Measurements from ENCODE around the gene SPATA32.
A peak's percentile ranks its signal among the peaks of the same experiment; 100 is the strongest.

Gene SPATA32

DNA sequence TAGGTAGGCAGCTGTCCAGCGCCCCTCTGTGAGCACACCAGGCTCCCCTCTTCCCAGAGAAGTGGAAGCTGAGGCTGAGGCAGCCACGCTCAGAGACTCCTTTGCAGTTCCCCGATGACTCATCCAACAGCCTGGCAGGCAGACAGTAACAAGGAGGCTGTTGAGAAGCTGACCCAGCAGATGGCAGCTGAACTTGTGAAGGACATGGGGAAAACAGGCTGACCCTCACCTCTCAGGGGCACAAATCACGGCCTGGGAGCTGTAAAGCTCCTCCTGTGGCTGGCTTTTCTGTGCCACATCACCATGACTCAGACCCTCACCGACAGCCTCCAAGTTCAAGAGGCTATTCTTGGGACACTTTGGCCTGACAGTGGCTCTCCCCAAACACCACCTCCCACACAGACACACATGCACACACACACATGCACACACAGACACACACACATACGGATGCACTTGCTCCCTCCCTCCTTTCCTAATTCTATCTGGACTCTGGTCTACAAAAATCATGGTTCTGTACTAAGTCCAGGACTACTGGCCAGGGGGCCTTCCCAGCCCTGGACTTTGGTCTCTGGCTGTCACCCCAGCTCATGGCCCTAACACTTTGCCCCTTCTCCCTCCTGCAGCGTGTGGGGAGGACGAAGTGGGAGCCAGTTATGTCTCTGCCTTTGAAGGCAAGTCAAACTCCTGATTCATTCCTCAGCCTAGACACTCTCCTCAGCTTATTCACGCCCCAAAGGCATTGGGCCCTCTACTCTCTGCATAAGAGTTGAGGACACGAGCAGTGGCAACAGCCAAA, 31.7 kb upstream of the SPATA32 start (continued):
- TF ChIP-seq, protein P1, sequence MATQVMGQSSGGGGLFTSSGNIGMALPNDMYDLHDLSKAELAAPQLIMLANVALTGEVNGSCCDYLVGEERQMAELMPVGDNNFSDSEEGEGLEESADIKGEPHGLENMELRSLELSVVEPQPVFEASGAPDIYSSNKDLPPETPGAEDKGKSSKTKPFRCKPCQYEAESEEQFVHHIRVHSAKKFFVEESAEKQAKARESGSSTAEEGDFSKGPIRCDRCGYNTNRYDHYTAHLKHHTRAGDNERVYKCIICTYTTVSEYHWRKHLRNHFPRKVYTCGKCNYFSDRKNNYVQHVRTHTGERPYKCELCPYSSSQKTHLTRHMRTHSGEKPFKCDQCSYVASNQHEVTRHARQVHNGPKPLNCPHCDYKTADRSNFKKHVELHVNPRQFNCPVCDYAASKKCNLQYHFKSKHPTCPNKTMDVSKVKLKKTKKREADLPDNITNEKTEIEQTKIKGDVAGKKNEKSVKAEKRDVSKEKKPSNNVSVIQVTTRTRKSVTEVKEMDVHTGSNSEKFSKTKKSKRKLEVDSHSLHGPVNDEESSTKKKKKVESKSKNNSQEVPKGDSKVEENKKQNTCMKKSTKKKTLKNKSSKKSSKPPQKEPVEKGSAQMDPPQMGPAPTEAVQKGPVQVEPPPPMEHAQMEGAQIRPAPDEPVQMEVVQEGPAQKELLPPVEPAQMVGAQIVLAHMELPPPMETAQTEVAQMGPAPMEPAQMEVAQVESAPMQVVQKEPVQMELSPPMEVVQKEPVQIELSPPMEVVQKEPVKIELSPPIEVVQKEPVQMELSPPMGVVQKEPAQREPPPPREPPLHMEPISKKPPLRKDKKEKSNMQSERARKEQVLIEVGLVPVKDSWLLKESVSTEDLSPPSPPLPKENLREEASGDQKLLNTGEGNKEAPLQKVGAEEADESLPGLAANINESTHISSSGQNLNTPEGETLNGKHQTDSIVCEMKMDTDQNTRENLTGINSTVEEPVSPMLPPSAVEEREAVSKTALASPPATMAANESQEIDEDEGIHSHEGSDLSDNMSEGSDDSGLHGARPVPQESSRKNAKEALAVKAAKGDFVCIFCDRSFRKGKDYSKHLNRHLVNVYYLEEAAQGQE (tag by site-specific recombination; IDR thresholded peaks at IDR 0.05): peak; percentile 90
- TF ChIP-seq ZFHX2 (tag by site-specific recombination; conservative IDR thresholded peaks at IDR 0.05) (peak; percentile 96), ZFP3 (tag by site-specific recombination; IDR thresholded peaks at IDR 0.05; ENCODE audit: low read depth) (no peak), ZNF146 (tag by site-specific recombination; IDR thresholded peaks at IDR 0.05) (no peak), ZNF843 (tag by site-specific recombination; IDR thresholded peaks at IDR 0.05) (no peak), ZNF335 (tag by site-specific recombination; conservative IDR thresholded peaks at IDR 0.05) (no peak), SETDB1 (IDR thresholded peaks at IDR 0.05; ENCODE audit: insufficient read length, low read length) (no peak), ZNF366 (tag by site-specific recombination; conservative IDR thresholded peaks at IDR 0.05) (peak; percentile 27; the same call in 1 of the 2 replicates), ZNF354C (tag by site-specific recombination; IDR thresholded peaks at IDR 0.05; ENCODE audit: borderline replicate concordance, low read depth) (no peak), ZNF837 (tag by site-specific recombination; IDR thresholded peaks at IDR 0.05) (no peak), ZNF585B (tag by site-specific recombination; IDR thresholded peaks at IDR 0.05) (no peak), GLIS1 (tag by site-specific recombination; IDR thresholded peaks at IDR 0.05) (0 out of 2 replicates have a peak, but pooled peaks have one; percentile 12), ZBTB20 (tag by site-specific recombination; IDR thresholded peaks at IDR 0.05) (no peak)
- TF ChIP-seq, protein P2, sequence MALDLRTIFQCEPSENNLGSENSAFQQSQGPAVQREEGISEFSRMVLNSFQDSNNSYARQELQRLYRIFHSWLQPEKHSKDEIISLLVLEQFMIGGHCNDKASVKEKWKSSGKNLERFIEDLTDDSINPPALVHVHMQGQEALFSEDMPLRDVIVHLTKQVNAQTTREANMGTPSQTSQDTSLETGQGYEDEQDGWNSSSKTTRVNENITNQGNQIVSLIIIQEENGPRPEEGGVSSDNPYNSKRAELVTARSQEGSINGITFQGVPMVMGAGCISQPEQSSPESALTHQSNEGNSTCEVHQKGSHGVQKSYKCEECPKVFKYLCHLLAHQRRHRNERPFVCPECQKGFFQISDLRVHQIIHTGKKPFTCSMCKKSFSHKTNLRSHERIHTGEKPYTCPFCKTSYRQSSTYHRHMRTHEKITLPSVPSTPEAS (tag by site-specific recombination; IDR thresholded peaks at IDR 0.05): peak; percentile 95
- TF ChIP-seq, protein P3, sequence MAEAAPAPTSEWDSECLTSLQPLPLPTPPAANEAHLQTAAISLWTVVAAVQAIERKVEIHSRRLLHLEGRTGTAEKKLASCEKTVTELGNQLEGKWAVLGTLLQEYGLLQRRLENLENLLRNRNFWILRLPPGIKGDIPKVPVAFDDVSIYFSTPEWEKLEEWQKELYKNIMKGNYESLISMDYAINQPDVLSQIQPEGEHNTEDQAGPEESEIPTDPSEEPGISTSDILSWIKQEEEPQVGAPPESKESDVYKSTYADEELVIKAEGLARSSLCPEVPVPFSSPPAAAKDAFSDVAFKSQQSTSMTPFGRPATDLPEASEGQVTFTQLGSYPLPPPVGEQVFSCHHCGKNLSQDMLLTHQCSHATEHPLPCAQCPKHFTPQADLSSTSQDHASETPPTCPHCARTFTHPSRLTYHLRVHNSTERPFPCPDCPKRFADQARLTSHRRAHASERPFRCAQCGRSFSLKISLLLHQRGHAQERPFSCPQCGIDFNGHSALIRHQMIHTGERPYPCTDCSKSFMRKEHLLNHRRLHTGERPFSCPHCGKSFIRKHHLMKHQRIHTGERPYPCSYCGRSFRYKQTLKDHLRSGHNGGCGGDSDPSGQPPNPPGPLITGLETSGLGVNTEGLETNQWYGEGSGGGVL (tag by site-specific recombination; IDR thresholded peaks at IDR 0.05): 0 out of 2 replicates have a peak, but pooled peaks have one; percentile 8
- TF ChIP-seq, protein P4, sequence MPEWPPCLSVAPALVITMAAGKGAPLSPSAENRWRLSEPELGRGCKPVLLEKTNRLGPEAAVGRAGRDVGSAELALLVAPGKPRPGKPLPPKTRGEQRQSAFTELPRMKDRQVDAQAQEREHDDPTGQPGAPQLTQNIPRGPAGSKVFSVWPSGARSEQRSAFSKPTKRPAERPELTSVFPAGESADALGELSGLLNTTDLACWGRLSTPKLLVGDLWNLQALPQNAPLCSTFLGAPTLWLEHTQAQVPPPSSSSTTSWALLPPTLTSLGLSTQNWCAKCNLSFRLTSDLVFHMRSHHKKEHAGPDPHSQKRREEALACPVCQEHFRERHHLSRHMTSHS (tag by site-specific recombination; IDR thresholded peaks at IDR 0.05): no peak

DNA sequence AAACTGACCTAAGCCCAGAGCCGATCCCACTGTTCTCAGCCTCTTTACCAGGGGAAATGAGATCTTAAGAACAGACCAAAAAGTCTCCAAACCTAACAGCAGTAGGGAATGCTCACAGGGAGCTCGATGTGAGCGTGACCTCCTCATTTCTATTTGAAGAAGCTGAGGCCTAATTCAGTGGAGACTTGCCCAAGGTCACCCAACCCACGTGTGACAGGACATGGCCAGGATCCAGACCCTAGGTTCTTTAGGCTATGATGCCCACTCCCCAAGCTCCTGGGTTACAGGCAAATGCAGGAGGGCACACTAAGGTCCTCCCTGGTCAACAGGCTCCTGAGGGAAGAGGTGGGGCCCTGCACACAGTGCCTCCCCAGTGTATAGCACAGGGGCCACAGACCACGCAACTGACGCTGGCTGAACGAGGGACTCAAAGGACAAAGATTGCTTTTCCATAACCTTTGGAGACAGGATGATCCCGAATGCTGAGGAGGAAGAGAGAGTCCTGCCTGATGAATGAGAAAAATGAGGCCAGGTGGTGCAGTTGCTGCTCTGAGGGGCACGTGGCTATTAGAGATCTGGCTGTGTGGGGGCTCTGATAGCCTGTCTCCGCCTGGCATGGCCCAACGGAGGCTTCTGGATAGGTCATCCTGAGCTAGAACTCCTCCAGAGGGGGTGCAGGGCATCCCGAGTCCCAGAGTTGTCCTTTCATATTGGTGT, 31.0 kb upstream of the SPATA32 start:
- H3K36me3 ChIP-seq (ENCODE audit: control insufficient read depth in 2 of 2, insufficient read depth in 1 of 2, low read length in 2 of 2): peaks cover 3 to 34% of the 10 kb centered on the region in 2 experiments; a peak in 2 of 3 replicates
- H3K4me1 ChIP-seq (ENCODE audit: control insufficient read depth, insufficient read depth, low read length): peaks cover 12% of the 10 kb centered on the region
- H3K9me3 ChIP-seq (ENCODE audit: control insufficient read depth, insufficient read depth, low read depth, low read length): no peaks in the 10 kb centered on the region
- no peak overlapping the region for H3K27ac ChIP-seq (ENCODE audit: extremely low read depth, low read depth, low read length)
- CTCF ChIA-PET: interaction anchor here (0.5 to 4.8 kb wide), 14 partner anchors 10 to 452 kb away, joined by 3 to 38 read pairs (median 5); partner anchors contain the start of genes ACBD4 and MAP3K14
- POLR2A ChIA-PET: interaction anchor here (2.0 kb wide), 1 partner anchor 25 kb away, joined by 8 read pairs; the partner anchor contains the start of gene MAP3K14
- no peak overlapping the region for H3K4me3 ChIP-seq (ENCODE audit: low read depth, low read length)
- TF ChIP-seq, protein P5, sequence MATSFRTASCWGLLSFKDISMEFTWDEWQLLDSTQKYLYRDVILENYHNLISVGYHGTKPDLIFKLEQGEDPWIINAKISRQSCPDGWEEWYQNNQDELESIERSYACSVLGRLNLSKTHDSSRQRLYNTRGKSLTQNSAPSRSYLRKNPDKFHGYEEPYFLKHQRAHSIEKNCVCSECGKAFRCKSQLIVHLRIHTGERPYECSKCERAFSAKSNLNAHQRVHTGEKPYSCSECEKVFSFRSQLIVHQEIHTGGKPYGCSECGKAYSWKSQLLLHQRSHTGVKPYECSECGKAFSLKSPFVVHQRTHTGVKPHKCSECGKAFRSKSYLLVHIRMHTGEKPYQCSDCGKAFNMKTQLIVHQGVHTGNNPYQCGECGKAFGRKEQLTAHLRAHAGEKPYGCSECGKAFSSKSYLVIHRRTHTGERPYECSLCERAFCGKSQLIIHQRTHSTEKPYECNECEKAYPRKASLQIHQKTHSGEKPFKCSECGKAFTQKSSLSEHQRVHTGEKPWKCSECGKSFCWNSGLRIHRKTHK (tag by site-specific recombination; IDR thresholded peaks at IDR 0.05): no peak
- TF ChIP-seq ZNF239 (tag by site-specific recombination; IDR thresholded peaks at IDR 0.05): no peak
- no peak for TF ChIP-seq ZNF114 (tag by site-specific recombination; IDR thresholded peaks at IDR 0.05)
- no peak for TF ChIP-seq ZNF366 (tag by site-specific recombination; conservative IDR thresholded peaks at IDR 0.05)
- no peak for TF ChIP-seq HOXC10 (CRISPR knock-in tag; IDR thresholded peaks at IDR 0.05)
- TF ChIP-seq BCL11B (tag by site-specific recombination; IDR thresholded peaks at IDR 0.05; ENCODE audit: low read depth): no peak
- no peak for TF ChIP-seq KLF9 (tag by site-specific recombination; IDR thresholded peaks at IDR 0.05; ENCODE audit: low read depth)
- no peak for TF ChIP-seq ZNF202 (tag by site-specific recombination; IDR thresholded peaks at IDR 0.05; ENCODE audit: borderline replicate concordance)
- TF ChIP-seq HOXD13 (CRISPR knock-in tag; IDR thresholded peaks at IDR 0.05; ENCODE audit: borderline replicate concordance): no peak
- no peak for TF ChIP-seq ZNF558 (tag by site-specific recombination; IDR thresholded peaks at IDR 0.05)
- TF ChIP-seq ZNF140 (tag by site-specific recombination; IDR thresholded peaks at IDR 0.05): no peak
- TF ChIP-seq ZFP3 (tag by site-specific recombination; IDR thresholded peaks at IDR 0.05; ENCODE audit: low read depth): no peak
- no peak for TF ChIP-seq HOXA7 (CRISPR knock-in tag; IDR thresholded peaks at IDR 0.05; ENCODE audit: borderline replicate concordance)

All from HEK293 (cell line).